Activated CD4-positive, alpha-beta memory T cell treated with anti-CD3 and anti-CD28 coated beads, Interleukin-2, amount 10 ng/mL, durations not matched to agents 7 days and 5 days (primary cell): Measurements from ENCODE around the gene RPA3. TPM values are rescaled to one million over a fixed set of nuclear protein-coding genes. Genes with fewer than 3 reads are reported as not detected.
"Not testable (repeated sequence)": the region's sequence is repeated elsewhere in the genome, so short reads cannot be mapped to it uniquely, and the experiment has no call there.

Experiments used
- CTCF ChIA-PET: fragments of 350-600 bp; sonication (Branson Sonifier 250); formaldehyde crosslinking; loops from one replicate; lab custom pipeline; 2021; ENCODE audit warnings: antibody characterized with exemption, inconsistent platforms; lab: Charles Lee
- POLR2A ChIA-PET: fragments of 350-600 bp; sonication (Branson Sonifier 250); formaldehyde crosslinking; loops from one replicate; lab custom pipeline; 2021; ENCODE audit warnings: antibody characterized with exemption; lab: Charles Lee
- DNase-seq: peaks from one replicate; pipeline ENCODE4 v3.0.0-alpha.2; 2020
- H3K27ac Mint-ChIP-seq: one replicate; pipeline ENCODE4 v1.8.0; 2021; ENCODE audit warnings: mild to moderate bottlenecking, mixed read lengths
- H3K27me3 Mint-ChIP-seq: one replicate; pipeline ENCODE4 v1.8.0; 2021; ENCODE audit warnings: mixed read lengths
- H3K36me3 Mint-ChIP-seq: one replicate; pipeline ENCODE4 v1.8.0; 2021; ENCODE audit warnings: low read depth, mixed read lengths
- H3K4me1 Mint-ChIP-seq: one replicate; pipeline ENCODE4 v1.8.0; 2021; ENCODE audit warnings: mixed read lengths
- H3K4me3 Mint-ChIP-seq: one replicate; pipeline ENCODE4 v1.8.0; 2021; ENCODE audit warnings: mild to moderate bottlenecking, mixed read lengths
- H3K9me3 Mint-ChIP-seq: one replicate; pipeline ENCODE4 v1.8.0; 2021; ENCODE audit warnings: mixed read lengths
- total RNA-seq, 2 experiments: library from RNA; stranded (reverse); gene quantifications; one replicate each; pipeline ENCODE4 v1.2.3, GENCODE V29; 2021

The RPA3 gene
- total RNA-seq, 2 experiments from 2014 or later, result 118 to 120 TPM

GRCh38 chr7:7681936-7682329, 36.5 kb downstream of the RPA3 start:
- DNase-seq, result no peak
- Mint-ChIP-seq H3K4me1 (peaks cover 21% of the 10 kb centered on the region), H3K27ac (no peak overlapping the region), H3K4me3 (no peak overlapping the region), H3K27me3 (no peaks in the 10 kb centered on the region), H3K36me3 (peaks cover 8% of the 10 kb centered on the region), H3K9me3 (peaks cover 4% of the 10 kb centered on the region)
- CTCF ChIA-PET, result interaction anchor here (0.9 to 2.9 kb wide), 21 partner anchors 8 to 614 kb away, joined by 3 to 34 read pairs (median 9); partner anchors contain the start of genes GLCCI1, RPA3 and UMAD1
- POLR2A ChIA-PET, result interaction anchor here (0.9 to 2.7 kb wide), 5 partner anchors 9 to 533 kb away, joined by 3 to 16 read pairs (median 5); partner anchors contain the start of gene UMAD1

GRCh38 chr7:7681191-7681935, 37.0 kb downstream of the RPA3 start:
- H3K27me3 Mint-ChIP-seq, result no peaks in the 10 kb centered on the region
- CTCF ChIA-PET, result interaction anchor here (0.6 to 2.9 kb wide), 37 partner anchors 9 to 615 kb away, joined by 3 to 34 read pairs (median 4); partner anchors contain the start of genes GLCCI1, RPA3 and UMAD1
- no peak overlapping the region for H3K4me3 Mint-ChIP-seq
- POLR2A ChIA-PET, result interaction anchor here (0.9 to 2.7 kb wide), 9 partner anchors 10 to 534 kb away, joined by 3 to 16 read pairs (median 3); partner anchors contain the start of genes GLCCI1 and UMAD1
- H3K4me1 Mint-ChIP-seq, result peaks cover 21% of the 10 kb centered on the region
- H3K36me3 Mint-ChIP-seq, result peaks cover 8% of the 10 kb centered on the region
- H3K9me3 Mint-ChIP-seq, result peaks cover 4% of the 10 kb centered on the region
- H3K27ac Mint-ChIP-seq, result no peak overlapping the region
- peak; percentile 26 for DNase-seq

- H3K27ac Mint-ChIP-seq, H3K9me3 Mint-ChIP-seq, H3K27me3 Mint-ChIP-seq, CTCF ChIA-PET, H3K4me3 Mint-ChIP-seq, DNase-seq: not testable (repeated sequence)
- POLR2A ChIA-PET, result interaction anchor here (2.7 kb wide), 1 partner anchor 39 kb away, joined by 16 read pairs; the partner anchor contains the start of gene UMAD1
- peaks cover 23% of the 10 kb centered on the region for H3K4me1 Mint-ChIP-seq
- peaks cover 13% of the 10 kb centered on the region for H3K36me3 Mint-ChIP-seq
Measured at GRCh38 chr7:7679640-7680039, 38.8 kb downstream of the RPA3 start.

- Mint-ChIP-seq H3K4me1 (peaks cover 25% of the 10 kb centered on the region), H3K9me3 (peaks cover 7% of the 10 kb centered on the region), H3K4me3 (no peak overlapping the region), H3K27me3 (no peaks in the 10 kb centered on the region), H3K36me3 (peaks cover 35% of the 10 kb centered on the region), H3K27ac (no peak overlapping the region)
- CTCF ChIA-PET, result no interaction called here
- POLR2A ChIA-PET, result interaction anchor here (1.1 kb wide), 1 partner anchor 36 kb away, joined by 4 read pairs; the partner anchor contains the start of gene UMAD1
- no peak for DNase-seq
Measured at GRCh38 chr7:7675686-7676085, 42.7 kb downstream of the RPA3 start.

GRCh38 chr7:7673240-7673550, 45.2 kb downstream of the RPA3 start:
- no peak for DNase-seq
- ChIA-PET CTCF (no interaction called here), POLR2A (no interaction called here)
- peaks cover 43% of the 10 kb centered on the region for H3K36me3 Mint-ChIP-seq
- no peak overlapping the region for H3K27ac Mint-ChIP-seq
- peaks cover 20% of the 10 kb centered on the region for H3K4me1 Mint-ChIP-seq
- H3K27me3 Mint-ChIP-seq, result no peaks in the 10 kb centered on the region
- no peak overlapping the region for H3K4me3 Mint-ChIP-seq
- H3K9me3 Mint-ChIP-seq, result peaks cover 13% of the 10 kb centered on the region

- H3K4me3 Mint-ChIP-seq, result no peak overlapping the region
- no peak overlapping the region for H3K27ac Mint-ChIP-seq
- peaks cover 9% of the 10 kb centered on the region for H3K9me3 Mint-ChIP-seq
- ChIA-PET POLR2A (no interaction called here), CTCF (no interaction called here)
- H3K27me3 Mint-ChIP-seq, result no peaks in the 10 kb centered on the region
- H3K36me3 Mint-ChIP-seq, result peaks cover 39% of the 10 kb centered on the region
- peaks cover 20% of the 10 kb centered on the region for H3K4me1 Mint-ChIP-seq
- DNase-seq, result no peak
Measured at GRCh38 chr7:7672545-7673239, 45.7 kb downstream of the RPA3 start.

GRCh38 chr7:7671361-7671760, 47.0 kb downstream of the RPA3 start:
- no peak overlapping the region for H3K27ac Mint-ChIP-seq
- DNase-seq, result no peak
- CTCF ChIA-PET, result no interaction called here
- H3K4me3 Mint-ChIP-seq, result no peak overlapping the region
- H3K9me3 Mint-ChIP-seq, result peaks cover 9% of the 10 kb centered on the region
- POLR2A ChIA-PET, result no interaction called here
- H3K4me1 Mint-ChIP-seq, result peaks cover 20% of the 10 kb centered on the region
- H3K27me3 Mint-ChIP-seq, result no peaks in the 10 kb centered on the region
- peaks cover 35% of the 10 kb centered on the region for H3K36me3 Mint-ChIP-seq

- ChIA-PET POLR2A (no interaction called here), CTCF (no interaction called here)
- H3K4me1 Mint-ChIP-seq, result peaks cover 17% of the 10 kb centered on the region
- DNase-seq, result no peak
- no peak overlapping the region for H3K27ac Mint-ChIP-seq
- H3K36me3 Mint-ChIP-seq, result peaks cover 30% of the 10 kb centered on the region
- H3K4me3 Mint-ChIP-seq, result no peak overlapping the region
- no peaks in the 10 kb centered on the region for H3K27me3 Mint-ChIP-seq
- H3K9me3 Mint-ChIP-seq, result peaks cover 9% of the 10 kb centered on the region
Measured at GRCh38 chr7:7670490-7670889, 47.9 kb downstream of the RPA3 start.

- Mint-ChIP-seq H3K36me3 (peaks cover 22% of the 10 kb centered on the region), H3K4me1 (peaks cover 17% of the 10 kb centered on the region), H3K27ac (no peak overlapping the region), H3K4me3 (no peak overlapping the region), H3K9me3 (peaks cover 9% of the 10 kb centered on the region), H3K27me3 (no peaks in the 10 kb centered on the region)
- ChIA-PET POLR2A (no interaction called here), CTCF (no interaction called here)
- no peak for DNase-seq
Measured at GRCh38 chr7:7668706-7669105, 49.7 kb downstream of the RPA3 start.

- peaks cover 6% of the 10 kb centered on the region for H3K4me1 Mint-ChIP-seq
- ChIA-PET CTCF (no interaction called here), POLR2A (no interaction called here)
- DNase-seq, result no peak
- peaks cover 10% of the 10 kb centered on the region for H3K36me3 Mint-ChIP-seq
- H3K4me3 Mint-ChIP-seq, result no peak overlapping the region
- no peaks in the 10 kb centered on the region for H3K27me3 Mint-ChIP-seq
- H3K9me3 Mint-ChIP-seq, result peaks cover 8% of the 10 kb centered on the region
- H3K27ac Mint-ChIP-seq, result no peak overlapping the region
Measured at GRCh38 chr7:7667187-7667586, 51.2 kb downstream of the RPA3 start.

- CTCF ChIA-PET, result no interaction called here
- Mint-ChIP-seq H3K4me1 (peaks cover 1% of the 10 kb centered on the region), H3K27me3 (no peaks in the 10 kb centered on the region), H3K36me3 (peaks cover 13% of the 10 kb centered on the region), H3K27ac (no peak overlapping the region), H3K4me3 (no peak overlapping the region), H3K9me3 (peaks cover 8% of the 10 kb centered on the region)
- no peak for DNase-seq
- POLR2A ChIA-PET, result no interaction called here
Measured at GRCh38 chr7:7665031-7665430, 53.4 kb downstream of the RPA3 start.

GRCh38 chr7:7664291-7664690, 54.1 kb downstream of the RPA3 start:
- no peak overlapping the region for H3K27ac Mint-ChIP-seq
- H3K4me3 Mint-ChIP-seq, result no peak overlapping the region
- ChIA-PET POLR2A (no interaction called here), CTCF (no interaction called here)
- H3K4me1 Mint-ChIP-seq, result peaks cover 6% of the 10 kb centered on the region
- H3K9me3 Mint-ChIP-seq, result peaks cover 11% of the 10 kb centered on the region
- no peaks in the 10 kb centered on the region for H3K27me3 Mint-ChIP-seq
- DNase-seq, result no peak
- peaks cover 16% of the 10 kb centered on the region for H3K36me3 Mint-ChIP-seq

GRCh38 chr7:7662527-7662926, 55.9 kb downstream of the RPA3 start:
- DNase-seq, result no peak
- ChIA-PET POLR2A (no interaction called here), CTCF (no interaction called here)
- Mint-ChIP-seq H3K4me1 (peaks cover 7% of the 10 kb centered on the region), H3K27ac (no peak overlapping the region), H3K9me3 (peaks cover 21% of the 10 kb centered on the region), H3K27me3 (no peaks in the 10 kb centered on the region), H3K36me3 (peaks cover 23% of the 10 kb centered on the region), H3K4me3 (no peak overlapping the region)
